HG03520 (cell line): Measurements from ENCODE around the gene PHF11.

Experiments used
- ATAC-seq: cut with Tn5 transposase; IDR thresholded peaks from one replicate; pipeline ENCODE4 v1.9.1; 2021; ENCODE audit warnings: mild to moderate bottlenecking, moderate library complexity; ENCODE audit not compliant: unreplicated experiment

Gene PHF11

DNA sequence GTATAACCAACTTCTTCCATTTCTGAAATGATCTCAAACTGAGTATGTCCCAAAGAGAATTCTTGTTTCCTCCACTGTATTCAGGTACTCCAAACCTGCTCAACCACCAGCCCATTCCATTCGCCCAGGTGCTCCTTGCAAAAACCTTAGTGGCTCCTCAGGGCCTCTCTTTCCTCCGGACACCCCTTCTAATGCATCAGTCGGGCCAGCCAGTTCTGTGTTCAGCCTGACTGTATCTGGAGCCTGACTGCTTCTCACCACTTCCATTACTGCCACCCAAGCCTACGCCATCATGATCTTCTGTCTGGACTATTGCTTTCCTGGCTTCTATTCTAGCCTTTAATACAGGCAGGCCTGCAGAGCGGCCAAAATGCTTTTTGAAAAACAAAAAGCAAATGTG, 1.5 kb downstream of the PHF11 start:
- no peak for ATAC-seq

GRCh38 chr13:49498206-49498605, 2.5 kb downstream of the PHF11 start:
- no peak for ATAC-seq

DNA sequence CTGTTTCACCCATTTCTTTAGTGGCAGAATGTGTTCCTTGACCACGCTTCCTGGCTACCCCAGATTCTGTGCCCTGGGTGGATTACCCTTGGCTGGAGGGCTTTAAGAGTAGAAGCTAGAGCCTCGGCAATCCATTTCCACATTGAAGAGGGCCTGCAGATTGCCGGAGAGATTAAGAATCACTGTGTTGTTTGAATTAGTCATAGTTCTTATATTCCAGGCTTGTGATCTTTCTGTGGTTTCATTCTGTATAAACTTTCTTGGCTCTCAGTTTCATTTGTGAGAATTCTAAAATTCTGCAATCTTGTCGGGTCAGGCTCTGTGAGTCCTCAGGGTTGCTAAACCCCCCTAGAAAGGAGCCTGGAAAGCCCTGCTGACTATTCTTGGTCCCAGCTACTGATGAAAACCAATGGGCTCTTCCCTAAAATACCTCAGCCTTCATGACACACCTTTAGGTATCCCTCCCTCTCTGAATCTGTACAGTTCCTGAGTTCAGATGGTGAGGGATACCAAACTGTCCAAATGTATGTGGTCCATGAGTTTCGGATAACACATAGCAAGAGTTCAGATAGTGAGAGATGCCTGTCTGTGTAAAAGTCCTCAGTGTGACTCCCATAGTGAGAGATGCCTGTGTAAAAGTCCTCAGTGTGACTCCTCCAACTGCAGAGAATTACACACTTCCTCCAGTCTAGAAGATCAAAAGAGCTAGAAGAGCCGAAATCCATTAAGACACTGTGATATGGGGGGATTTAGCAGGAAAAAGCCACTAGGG, 4.3 kb downstream of the PHF11 start:
- ATAC-seq = no peak

GRCh38 chr13:49502954-49503353, 7.2 kb downstream of the PHF11 start:
- no peak for ATAC-seq

GRCh38 chr13:49503951-49504350, 8.2 kb downstream of the PHF11 start:
- no peak for ATAC-seq

- no peak for ATAC-seq
Observed at GRCh38 chr13:49512578-49512977, 16.8 kb downstream of the PHF11 start.

DNA sequence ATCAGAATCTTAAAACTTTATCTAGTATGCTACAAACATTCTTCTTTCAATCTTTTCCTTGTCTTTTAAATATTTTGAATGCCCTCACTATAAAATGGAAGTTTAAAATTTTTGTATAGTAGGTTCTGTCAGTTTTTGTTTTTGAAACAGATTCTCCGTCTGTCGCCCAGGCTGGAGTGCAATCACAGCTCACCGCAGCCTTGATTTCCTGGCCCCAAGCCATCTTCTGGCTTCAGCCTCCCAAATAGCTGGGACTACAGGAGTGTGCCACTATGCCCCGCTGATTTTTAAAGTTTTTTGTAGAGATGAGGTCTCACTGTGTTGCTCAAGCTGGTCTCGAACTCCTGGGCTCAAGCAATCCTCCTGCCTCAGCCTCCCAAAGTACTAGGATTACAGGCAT, 20.7 kb downstream of the PHF11 start:
- ATAC-seq = no peak

- ATAC-seq = no peak
Observed at GRCh38 chr13:49517461-49517860, 21.7 kb downstream of the PHF11 start.

- no peak for ATAC-seq
Observed at GRCh38 chr13:49521224-49521623, 25.5 kb downstream of the PHF11 start.

GRCh38 chr13:49524740-49525501, 29.2 kb downstream of the PHF11 start:
- ATAC-seq = no peak

- ATAC-seq = no peak
Observed at GRCh38 chr13:49527123-49527522, 31.4 kb downstream of the PHF11 start.

GRCh38 chr13:49528161-49528560, 32.4 kb downstream of the PHF11 start:
- no peak for ATAC-seq

GRCh38 chr13:49530457-49530856, 34.7 kb downstream of the PHF11 start:
- no peak for ATAC-seq

DNA sequence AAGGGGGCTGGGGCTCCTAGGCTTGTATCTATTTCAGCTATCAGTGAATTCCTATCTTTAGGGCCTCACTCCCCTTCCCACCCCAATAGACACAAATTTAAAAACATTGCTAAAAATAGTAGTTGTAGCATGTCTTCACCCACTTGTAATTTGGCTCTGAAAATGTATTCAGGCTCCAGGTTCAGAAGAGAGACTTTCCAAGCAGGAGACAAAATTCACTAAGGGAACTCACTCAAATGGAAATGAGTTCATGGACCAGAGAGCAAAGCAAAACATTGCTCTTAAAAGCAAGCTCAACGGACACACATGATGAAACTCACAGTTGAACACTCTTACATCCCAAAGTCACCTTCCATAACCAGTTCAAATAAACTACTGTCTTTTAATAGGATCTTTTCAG, 36.8 kb downstream of the PHF11 start:
- no peak for ATAC-seq

- no peak for ATAC-seq
Observed at GRCh38 chr13:49533011-49533410, 37.3 kb downstream of the PHF11 start.

DNA sequence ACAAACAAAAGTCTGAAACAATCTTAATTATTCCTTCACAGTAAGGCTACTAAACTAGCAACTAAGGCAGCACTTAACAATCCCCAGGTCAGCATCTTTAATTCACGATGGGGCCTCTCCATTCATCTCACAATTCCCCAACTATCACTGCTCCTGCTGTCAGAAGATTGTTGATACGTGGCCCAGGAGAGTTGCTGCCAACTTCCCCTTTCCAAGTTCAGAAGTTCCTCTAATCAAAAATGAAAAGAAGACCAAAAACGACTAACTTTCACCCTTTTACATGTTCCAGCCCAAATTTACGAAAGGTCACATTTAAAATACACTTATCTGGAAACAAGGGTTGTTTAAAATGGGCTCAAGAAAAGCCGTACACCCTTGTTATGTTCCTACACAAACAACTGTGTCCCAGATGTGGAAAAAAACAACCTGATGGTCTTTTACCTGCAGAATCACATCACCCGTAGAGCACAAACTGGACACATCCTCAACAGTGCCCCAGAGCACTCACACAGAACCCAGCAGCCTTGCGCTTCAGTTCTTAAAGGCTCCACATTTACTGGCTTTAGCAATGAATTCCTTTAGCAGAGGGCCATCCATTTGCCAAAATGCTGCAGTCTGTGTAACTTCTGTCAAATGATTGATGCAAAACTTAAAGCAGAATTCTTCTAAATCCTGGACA, 38.0 kb downstream of the PHF11 start:
- no peak for ATAC-seq

- ATAC-seq = no peak
Observed at GRCh38 chr13:49536144-49536873, 40.6 kb downstream of the PHF11 start.

- ATAC-seq = no peak
Observed at GRCh38 chr13:49538404-49538803, 42.7 kb downstream of the PHF11 start.

DNA sequence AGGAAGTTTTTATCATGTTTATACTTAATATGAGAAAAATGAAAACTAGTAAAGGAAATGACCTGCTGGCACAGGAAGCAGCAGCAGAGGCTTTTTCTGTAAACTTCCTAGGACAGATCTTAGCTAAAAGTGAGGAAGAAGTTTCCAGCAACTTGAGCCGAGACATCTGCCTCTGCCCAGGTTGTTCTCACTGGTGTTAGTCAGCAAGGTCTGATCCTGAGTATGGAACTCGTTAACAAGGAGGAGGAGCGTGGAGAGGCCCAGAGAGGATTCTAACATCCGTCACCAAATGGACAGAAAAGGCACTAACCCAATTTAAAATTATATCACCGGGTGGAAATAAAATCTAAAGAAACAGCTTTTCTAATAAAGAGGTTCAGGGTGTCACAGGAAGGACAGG, 43.6 kb downstream of the PHF11 start:
- ATAC-seq = no peak

DNA sequence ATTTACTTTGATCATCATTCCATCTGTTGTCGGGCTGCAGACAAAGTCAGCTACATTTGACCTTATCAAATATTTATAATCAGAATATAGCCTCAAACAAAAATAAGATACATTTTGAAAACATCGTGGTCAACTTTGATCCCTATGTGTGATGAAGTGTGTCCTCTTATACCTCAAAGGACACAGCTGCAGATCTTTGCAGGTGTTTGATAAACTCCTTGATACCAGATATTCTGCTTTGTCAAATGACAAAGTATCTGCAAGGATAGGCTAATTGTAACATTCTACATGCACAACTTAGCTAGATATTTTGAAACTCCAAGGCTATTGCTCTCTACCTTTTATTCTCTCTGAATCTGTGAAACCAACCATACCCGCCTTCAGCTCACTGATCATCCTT, 44.0 kb downstream of the PHF11 start:
- no peak for ATAC-seq

GRCh38 chr13:49540552-49540951, 44.8 kb downstream of the PHF11 start:
- no peak for ATAC-seq
